ENCODE data around the gene ZFP36L1. TPM values are rescaled to one million over a fixed set of nuclear protein-coding genes. Genes with fewer than 3 reads are reported as not detected.
A peak's percentile ranks its signal among the peaks of the same experiment; 100 is the strongest.

Gene ZFP36L1
- total and polyA plus RNA-seq, 10 of the 15 experiments (the other 5 are each of a cell fraction or from before 2014, with no cell fraction given) = 22.0 to 184 (median 66.1) TPM

- no peak for TF ChIP-seq RUNX3 (IDR thresholded peaks at IDR 0.05; ENCODE audit: low read length)
- peak; percentile 16 for TF ChIP-seq MEF2B (IDR thresholded peaks at IDR 0.05; ENCODE audit: partially characterized antibody, poor library complexity, severe bottlenecking)
- no peak; the same call in 1 of the 2 replicates for TF ChIP-seq GATAD2B (conservative IDR thresholded peaks at IDR 0.05; ENCODE audit: low read depth)
- TF ChIP-seq IRF4 (IDR thresholded peaks at IDR 0.05; ENCODE audit: low read depth, low read length) = no peak
- 0 out of 2 replicates have a peak, but pooled peaks have one; percentile 46 for TF ChIP-seq JUND (IDR thresholded peaks at IDR 0.05; ENCODE audit: low read depth, low read length)
- TF ChIP-seq USF2 (IDR thresholded peaks at IDR 0.05; ENCODE audit: borderline replicate concordance, low read depth, low read length) = no peak
- 0 out of 2 replicates have a peak, but pooled peaks have one; percentile 6 for TF ChIP-seq RAD21 (IDR thresholded peaks at IDR 0.05; ENCODE audit: insufficient read depth, low read depth, low read length)
- TF ChIP-seq NBN (IDR thresholded peaks at IDR 0.05) = peak; percentile 99
- peak; percentile 96; the same call in 1 of the 2 replicates for TF ChIP-seq POLR2A (IDR thresholded peaks at IDR 0.05; ENCODE audit: low read depth, low read length)
- no peak for TF ChIP-seq BRCA1 (IDR thresholded peaks at IDR 0.05; ENCODE audit: low read depth, low read length)
- no peak for TF ChIP-seq CREB1 (IDR thresholded peaks at IDR 0.05; ENCODE audit: low read depth)
- TF ChIP-seq MTA3 (IDR thresholded peaks at IDR 0.05; ENCODE audit: borderline replicate concordance, low read length) = no peak
- no peak for TF ChIP-seq FOS (IDR thresholded peaks at IDR 0.05; ENCODE audit: borderline replicate concordance, extremely low read depth, insufficient read length)
- no peak for TF ChIP-seq ELK1 (IDR thresholded peaks at IDR 0.05; ENCODE audit: low read depth, low read length)
- no peak for TF ChIP-seq CBX5 (IDR thresholded peaks at IDR 0.05; ENCODE audit: low read depth)
- TF ChIP-seq ZSCAN29 (IDR thresholded peaks at IDR 0.05) = no peak
- TF ChIP-seq MYB (IDR thresholded peaks at IDR 0.05; ENCODE audit: borderline replicate concordance, low read depth, low read length) = no peak
- no peak for TF ChIP-seq CHD2 (IDR thresholded peaks at IDR 0.05; ENCODE audit: borderline replicate concordance, low read depth, low read length)
- TF ChIP-seq ZBTB4 (CRISPR knock-in tag; IDR thresholded peaks at IDR 0.05) = no peak
- no peak for TF ChIP-seq CHD4 (IDR thresholded peaks at IDR 0.05)
- TF ChIP-seq, protein P1, sequence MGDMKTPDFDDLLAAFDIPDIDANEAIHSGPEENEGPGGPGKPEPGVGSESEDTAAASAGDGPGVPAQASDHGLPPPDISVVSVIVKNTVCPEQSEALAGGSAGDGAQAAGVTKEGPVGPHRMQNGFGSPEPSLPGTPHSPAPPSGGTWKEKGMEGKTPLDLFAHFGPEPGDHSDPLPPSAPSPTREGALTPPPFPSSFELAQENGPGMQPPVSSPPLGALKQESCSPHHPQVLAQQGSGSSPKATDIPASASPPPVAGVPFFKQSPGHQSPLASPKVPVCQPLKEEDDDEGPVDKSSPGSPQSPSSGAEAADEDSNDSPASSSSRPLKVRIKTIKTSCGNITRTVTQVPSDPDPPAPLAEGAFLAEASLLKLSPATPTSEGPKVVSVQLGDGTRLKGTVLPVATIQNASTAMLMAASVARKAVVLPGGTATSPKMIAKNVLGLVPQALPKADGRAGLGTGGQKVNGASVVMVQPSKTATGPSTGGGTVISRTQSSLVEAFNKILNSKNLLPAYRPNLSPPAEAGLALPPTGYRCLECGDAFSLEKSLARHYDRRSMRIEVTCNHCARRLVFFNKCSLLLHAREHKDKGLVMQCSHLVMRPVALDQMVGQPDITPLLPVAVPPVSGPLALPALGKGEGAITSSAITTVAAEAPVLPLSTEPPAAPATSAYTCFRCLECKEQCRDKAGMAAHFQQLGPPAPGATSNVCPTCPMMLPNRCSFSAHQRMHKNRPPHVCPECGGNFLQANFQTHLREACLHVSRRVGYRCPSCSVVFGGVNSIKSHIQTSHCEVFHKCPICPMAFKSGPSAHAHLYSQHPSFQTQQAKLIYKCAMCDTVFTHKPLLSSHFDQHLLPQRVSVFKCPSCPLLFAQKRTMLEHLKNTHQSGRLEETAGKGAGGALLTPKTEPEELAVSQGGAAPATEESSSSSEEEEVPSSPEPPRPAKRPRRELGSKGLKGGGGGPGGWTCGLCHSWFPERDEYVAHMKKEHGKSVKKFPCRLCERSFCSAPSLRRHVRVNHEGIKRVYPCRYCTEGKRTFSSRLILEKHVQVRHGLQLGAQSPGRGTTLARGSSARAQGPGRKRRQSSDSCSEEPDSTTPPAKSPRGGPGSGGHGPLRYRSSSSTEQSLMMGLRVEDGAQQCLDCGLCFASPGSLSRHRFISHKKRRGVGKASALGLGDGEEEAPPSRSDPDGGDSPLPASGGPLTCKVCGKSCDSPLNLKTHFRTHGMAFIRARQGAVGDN (IDR thresholded peaks at IDR 0.05) = peak; percentile 93; the same call in 1 of the 2 replicates
- no peak for TF ChIP-seq SUZ12 (IDR thresholded peaks at IDR 0.05; ENCODE audit: unreplicated experiment)
- TF ChIP-seq NR2C1 (IDR thresholded peaks at IDR 0.05) = no peak
These were observed at the start of gene ZFP36L1 (continued) for GRCh38 chr14:68792979-68793733.

All from GM12878 (cell line).